ENCODE results near the gene HMGB1. TPM values are rescaled to one million over a fixed set of nuclear protein-coding genes. Genes with fewer than 3 reads are reported as not detected.
"Not testable (repeated sequence)": the region's sequence is repeated elsewhere in the genome, so short reads cannot be mapped to it uniquely, and the experiment has no call there.

HMGB1 gene
- total RNA-seq, 2 experiments from 2014 or later: 666 to 676 TPM

DNA sequence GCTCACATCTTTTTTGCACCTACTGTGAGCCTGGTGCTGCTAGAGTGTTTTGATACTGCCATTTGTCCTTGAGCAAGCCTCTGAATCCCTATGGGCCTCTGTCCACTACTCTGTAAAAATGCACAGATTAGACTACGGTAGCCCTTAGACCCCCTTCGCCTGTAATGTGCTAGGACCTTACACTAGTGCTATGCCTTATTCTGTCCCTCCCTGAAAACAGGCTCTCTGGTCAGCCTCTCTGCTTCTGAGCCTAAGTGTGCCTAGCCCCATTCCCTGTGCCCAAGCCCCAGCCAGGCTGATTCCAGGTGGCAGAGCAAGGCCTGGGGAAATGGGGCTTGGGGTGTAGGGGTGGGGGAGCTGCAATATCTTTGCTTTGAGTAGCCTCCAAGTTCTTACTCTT is 10.7 kb downstream of the HMGB1 start:
- Mint-ChIP-seq H3K27me3 (no peaks in the 10 kb centered on the region), H3K4me3 (no peak overlapping the region), H3K9me3 (no peaks in the 10 kb centered on the region), H3K36me3 (ENCODE audit: low read depth) (peaks cover 19% of the 10 kb centered on the region), H3K27ac (no peak overlapping the region), H3K4me1 (ENCODE audit: low read depth) (peaks cover 19% of the 10 kb centered on the region)
- ChIA-PET POLR2A (interaction anchor here (1.2 to 1.6 kb wide), 3 partner anchors 10 to 33 kb away, joined by 3 to 5 read pairs (median 5); partner anchors contain the start of gene UBE2L5), CTCF (interaction anchor here (1.0 to 1.4 kb wide), 4 partner anchors 47 to 163 kb away, joined by 3 to 4 read pairs (median 3); partner anchors contain the start of gene USPL1)
- ATAC-seq: no peak
- intact Hi-C loops (cut with micrococcal nuclease): no loop called here
- TF ChIP-seq, protein P1, sequence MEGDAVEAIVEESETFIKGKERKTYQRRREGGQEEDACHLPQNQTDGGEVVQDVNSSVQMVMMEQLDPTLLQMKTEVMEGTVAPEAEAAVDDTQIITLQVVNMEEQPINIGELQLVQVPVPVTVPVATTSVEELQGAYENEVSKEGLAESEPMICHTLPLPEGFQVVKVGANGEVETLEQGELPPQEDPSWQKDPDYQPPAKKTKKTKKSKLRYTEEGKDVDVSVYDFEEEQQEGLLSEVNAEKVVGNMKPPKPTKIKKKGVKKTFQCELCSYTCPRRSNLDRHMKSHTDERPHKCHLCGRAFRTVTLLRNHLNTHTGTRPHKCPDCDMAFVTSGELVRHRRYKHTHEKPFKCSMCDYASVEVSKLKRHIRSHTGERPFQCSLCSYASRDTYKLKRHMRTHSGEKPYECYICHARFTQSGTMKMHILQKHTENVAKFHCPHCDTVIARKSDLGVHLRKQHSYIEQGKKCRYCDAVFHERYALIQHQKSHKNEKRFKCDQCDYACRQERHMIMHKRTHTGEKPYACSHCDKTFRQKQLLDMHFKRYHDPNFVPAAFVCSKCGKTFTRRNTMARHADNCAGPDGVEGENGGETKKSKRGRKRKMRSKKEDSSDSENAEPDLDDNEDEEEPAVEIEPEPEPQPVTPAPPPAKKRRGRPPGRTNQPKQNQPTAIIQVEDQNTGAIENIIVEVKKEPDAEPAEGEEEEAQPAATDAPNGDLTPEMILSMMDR (IDR thresholded peaks at IDR 0.05): no peak
- no peak for DNase-seq

DNA sequence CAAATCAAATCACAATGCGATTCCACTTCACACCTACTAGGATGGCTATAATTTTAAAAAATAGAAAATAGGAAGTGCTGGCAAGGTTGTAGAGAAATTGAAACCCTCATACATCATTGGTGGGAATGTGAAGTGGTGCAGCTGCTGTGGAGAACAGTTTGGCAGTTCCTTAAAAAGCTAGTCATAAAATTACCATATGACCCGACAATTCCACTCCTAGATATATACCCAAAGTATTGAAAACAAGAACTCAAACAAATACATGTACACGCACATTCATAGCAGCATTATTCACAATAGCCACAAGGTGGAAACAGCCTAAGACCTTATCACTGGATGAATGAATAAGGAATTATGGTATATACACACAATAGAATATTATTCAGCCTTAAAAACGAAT is 12.0 kb downstream of the HMGB1 start:
- H3K27ac Mint-ChIP-seq: no peak overlapping the region
- no peak for ATAC-seq
- no peaks in the 10 kb centered on the region for H3K9me3 Mint-ChIP-seq
- peaks cover 9% of the 10 kb centered on the region for H3K36me3 Mint-ChIP-seq (ENCODE audit: low read depth)
- intact Hi-C loops (cut with micrococcal nuclease): no loop called here
- no peak for DNase-seq
- H3K4me1 Mint-ChIP-seq (ENCODE audit: low read depth): peaks cover 12% of the 10 kb centered on the region
- TF ChIP-seq, protein P1 (IDR thresholded peaks at IDR 0.05): peak; percentile 34
- no peaks in the 10 kb centered on the region for H3K27me3 Mint-ChIP-seq
- POLR2A ChIA-PET: interaction anchor here (2.0 kb wide), 1 partner anchor 12 kb away, joined by 5 read pairs; the partner anchor contains the start of gene HMGB1
- CTCF ChIA-PET: interaction anchor here (1.2 kb wide), 1 partner anchor 9 kb away, joined by 4 read pairs; no protein-coding TSS in a partner anchor
- no peak overlapping the region for H3K4me3 Mint-ChIP-seq

DNA sequence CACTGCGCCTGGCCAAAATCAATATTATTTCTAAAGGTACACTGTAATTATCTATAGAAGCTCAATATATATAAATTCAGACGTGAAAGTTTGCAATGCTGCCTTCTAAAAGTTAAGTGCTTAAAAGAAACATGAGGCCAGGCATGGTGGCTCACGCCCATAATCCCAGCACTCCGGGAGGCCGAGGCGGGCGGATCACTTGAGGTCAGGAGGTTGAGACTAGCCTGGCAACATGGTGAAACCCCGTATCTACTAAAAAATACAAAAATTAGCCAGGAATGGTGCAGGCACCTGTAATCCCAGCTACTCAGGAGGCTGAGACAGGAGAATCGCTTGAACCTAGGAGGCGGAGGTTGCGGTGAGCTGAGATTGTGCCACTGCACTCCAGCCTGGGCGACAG is 14.3 kb downstream of the HMGB1 start:
- intact Hi-C loops (cut with micrococcal nuclease); H3K9me3 Mint-ChIP-seq; DNase-seq; ATAC-seq; H3K4me1 Mint-ChIP-seq (ENCODE audit: low read depth); H3K27me3 Mint-ChIP-seq; H3K27ac Mint-ChIP-seq; H3K4me3 Mint-ChIP-seq; H3K36me3 Mint-ChIP-seq (ENCODE audit: low read depth): not testable (repeated sequence)
- CTCF ChIA-PET: interaction anchor here (1.3 to 1.8 kb wide), 2 partner anchors 14 to 42 kb away, joined by 3 to 5 read pairs; no protein-coding TSS in a partner anchor
- POLR2A ChIA-PET: interaction anchor here (1.3 to 2.0 kb wide), 2 partner anchors 14 to 166 kb away, joined by 4 to 5 read pairs; partner anchors contain the start of genes HMGB1 and USPL1

DNA sequence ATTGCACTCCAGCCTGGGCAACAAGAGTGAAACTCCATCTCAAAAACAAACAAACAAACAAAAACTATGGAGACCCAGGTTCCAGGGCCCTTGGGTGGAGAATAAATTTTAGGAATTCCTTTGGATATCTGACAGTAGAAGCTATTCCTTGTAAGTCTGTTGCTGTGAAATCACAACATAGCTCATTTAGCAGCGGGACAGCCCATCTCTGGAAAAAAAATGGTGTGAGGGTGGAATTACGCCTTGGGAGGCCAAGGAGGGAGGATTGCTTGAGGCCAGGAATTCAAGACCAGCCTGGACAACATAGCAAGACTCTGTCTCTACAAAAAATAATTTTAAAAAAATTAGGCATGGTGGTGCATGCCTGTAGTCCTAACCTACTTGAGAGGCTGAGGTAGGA is 15.7 kb downstream of the HMGB1 start:
- DNase-seq: no peak
- Mint-ChIP-seq H3K27me3 (peaks cover 6% of the 10 kb centered on the region), H3K4me1 (ENCODE audit: low read depth) (peaks cover 9% of the 10 kb centered on the region), H3K9me3 (no peaks in the 10 kb centered on the region), H3K4me3 (no peak overlapping the region), H3K36me3 (ENCODE audit: low read depth) (no peaks in the 10 kb centered on the region), H3K27ac (no peak overlapping the region)
- TF ChIP-seq, protein P1 (IDR thresholded peaks at IDR 0.05): no peak
- intact Hi-C loops (cut with micrococcal nuclease): no loop called here
- CTCF ChIA-PET: interaction anchor here (1.6 kb wide), 1 partner anchor 12 kb away, joined by 4 read pairs; no protein-coding TSS in a partner anchor
- no peak for ATAC-seq
- POLR2A ChIA-PET: interaction anchor here (0.6 to 1.0 kb wide), 4 partner anchors 8 to 15 kb away, joined by 3 to 4 read pairs (median 4); partner anchors contain the start of gene HMGB1

DNA sequence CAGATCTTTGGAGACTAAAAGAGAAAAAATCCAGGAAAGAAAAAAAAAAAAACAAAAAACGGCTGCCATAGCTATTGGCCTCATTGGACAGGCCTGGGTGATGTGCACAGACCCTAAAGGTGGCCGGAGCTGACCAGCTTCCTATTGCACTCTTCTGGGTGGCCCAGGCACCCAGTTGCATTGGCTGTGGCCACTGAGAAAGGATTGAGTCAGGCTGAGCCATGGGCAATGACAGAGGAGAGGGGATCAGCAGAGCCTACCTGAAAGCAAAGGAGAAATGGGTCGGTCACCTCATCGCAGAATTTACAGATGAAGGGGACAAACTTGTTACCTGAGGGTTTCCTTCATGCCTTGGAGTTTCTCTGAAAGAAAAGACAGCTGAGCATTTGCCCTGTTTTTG is 17.3 kb downstream of the HMGB1 start:
- no peak overlapping the region for H3K4me3 Mint-ChIP-seq
- H3K27me3 Mint-ChIP-seq: peaks cover 6% of the 10 kb centered on the region
- no peaks in the 10 kb centered on the region for H3K9me3 Mint-ChIP-seq
- intact Hi-C loops (cut with micrococcal nuclease): no loop called here
- DNase-seq (no peak), ATAC-seq (no peak)
- peaks cover 9% of the 10 kb centered on the region for H3K4me1 Mint-ChIP-seq (ENCODE audit: low read depth)
- no peak overlapping the region for H3K27ac Mint-ChIP-seq
- TF ChIP-seq, protein P1 (IDR thresholded peaks at IDR 0.05): no peak
- CTCF ChIA-PET: interaction anchor here (1.3 kb wide), 1 partner anchor 316 kb away, joined by 4 read pairs; no protein-coding TSS in a partner anchor
- POLR2A ChIA-PET: interaction anchor here (1.3 to 1.4 kb wide), 2 partner anchors 9 to 14 kb away, joined by 4 read pairs; no protein-coding TSS in a partner anchor
- H3K36me3 Mint-ChIP-seq (ENCODE audit: low read depth): no peaks in the 10 kb centered on the region

Data from activated CD8-positive, alpha-beta T cell treated with anti-CD3 and anti-CD28 coated beads for 36 hours (primary cell).